NK-92 treated with Interleukin-12 subunit alpha and Interleukin-12 subunit beta, amount 100 ng/mL, for 24 hours (cell line): ENCODE data around the gene PTPRZ1.

Experiments
- DNase-seq: peaks from one replicate; lab custom pipeline; 2025; lab: John Stamatoyannopoulos, UW

PTPRZ1 gene

GRCh38 chr7:122055073-122055472 lies 182.1 kb downstream of the PTPRZ1 start:
- DNase-seq = no peak

- DNase-seq = no peak
Observed at GRCh38 chr7:122056977-122057376, 184.0 kb downstream of the PTPRZ1 start.

GRCh38 chr7:122059542-122059941 lies 186.6 kb downstream of the PTPRZ1 start:
- no peak for DNase-seq

GRCh38 chr7:122063146-122063545 lies 190.2 kb downstream of the PTPRZ1 start:
- DNase-seq = no peak

- DNase-seq = no peak
Observed at GRCh38 chr7:122064971-122065370, 192.0 kb downstream of the PTPRZ1 start.

- DNase-seq = no peak
Observed at GRCh38 chr7:122067077-122067476, 194.1 kb downstream of the PTPRZ1 start.

- DNase-seq = no peak
Observed at GRCh38 chr7:122068046-122068445, 195.1 kb downstream of the PTPRZ1 start.

- no peak for DNase-seq
Observed at GRCh38 chr7:122068999-122069398, 196.0 kb downstream of the PTPRZ1 start.

- DNase-seq = no peak
Observed at GRCh38 chr7:122070062-122070461, 197.1 kb downstream of the PTPRZ1 start.

GRCh38 chr7:122070834-122071233 lies 197.9 kb downstream of the PTPRZ1 start:
- DNase-seq = no peak

- no peak for DNase-seq
Observed at GRCh38 chr7:122072272-122072671, 199.3 kb downstream of the PTPRZ1 start.

- no peak for DNase-seq
Observed at GRCh38 chr7:122072924-122073599, 200.1 kb downstream of the PTPRZ1 start.

GRCh38 chr7:122073635-122074034 lies 200.7 kb downstream of the PTPRZ1 start:
- no peak for DNase-seq

GRCh38 chr7:122082160-122082559 lies 209.2 kb downstream of the PTPRZ1 start:
- DNase-seq = no peak

GRCh38 chr7:122082670-122083069 lies 209.7 kb downstream of the PTPRZ1 start:
- DNase-seq = no peak

- DNase-seq = peak; percentile 20
Observed at GRCh38 chr7:122092964-122093797, 220.2 kb downstream of the PTPRZ1 start.

- DNase-seq = no peak
Observed at GRCh38 chr7:122094549-122094948, 221.6 kb downstream of the PTPRZ1 start.

- no peak for DNase-seq
Observed at GRCh38 chr7:122095642-122096041, 222.7 kb downstream of the PTPRZ1 start.

GRCh38 chr7:122100021-122100420 lies 227.1 kb downstream of the PTPRZ1 start:
- DNase-seq = no peak

GRCh38 chr7:122103064-122103463 lies 230.1 kb downstream of the PTPRZ1 start:
- DNase-seq = no peak
